D341Med (cell line): ENCODE data around the gene CDKAL1.
A peak's percentile ranks its signal among the peaks of the same experiment; 100 is the strongest.
"Not testable (repeated sequence)": the region's sequence is repeated elsewhere in the genome, so short reads cannot be mapped to it uniquely, and the experiment has no call there.

Experiments
- DNase-seq: peaks from one replicate; pipeline ENCODE4 v3.0.0; 2012; ENCODE audit warnings: low spot score

Gene CDKAL1

GRCh38 chr6:20594299-20594853 is 60.1 kb downstream of the CDKAL1 start:
- not testable (repeated sequence) for DNase-seq

DNA sequence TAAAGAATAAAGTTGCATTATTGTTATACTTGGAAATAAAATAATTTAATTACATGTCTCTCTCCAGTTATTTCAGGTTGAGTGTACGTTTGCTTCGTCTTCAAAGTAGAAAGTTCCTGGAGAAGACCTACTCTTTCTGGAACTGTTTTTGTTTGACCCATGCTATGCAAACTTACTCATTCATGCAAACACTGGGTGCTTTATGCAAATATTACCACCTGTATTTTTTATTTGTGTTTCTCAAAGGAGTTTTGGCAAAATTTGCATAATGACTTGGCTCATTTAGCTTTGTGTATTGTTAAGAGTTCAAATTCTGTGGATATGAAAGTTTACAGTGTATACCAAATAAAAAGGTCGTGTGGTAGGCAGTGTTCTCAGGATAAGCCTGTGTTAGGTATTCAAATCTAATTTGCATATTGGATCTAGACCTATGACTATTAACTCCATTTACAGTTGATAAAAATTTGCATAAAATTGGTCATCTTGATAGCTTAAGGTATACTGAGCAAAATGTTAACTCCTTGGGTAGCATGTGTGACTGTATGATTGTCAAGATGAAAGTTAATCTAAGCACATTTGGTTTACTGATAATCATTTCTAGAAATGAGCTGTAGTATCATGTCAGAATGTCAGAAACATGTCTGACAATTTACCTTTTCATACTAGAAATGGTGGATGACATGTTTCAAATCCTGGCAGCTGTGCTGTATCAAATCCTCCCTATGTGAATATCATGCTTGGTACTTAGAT is 65.2 kb downstream of the CDKAL1 start:
- DNase-seq = no peak

- no peak for DNase-seq
These were observed 66.6 kb downstream of the CDKAL1 start for GRCh38 chr6:20600831-20601230.

- no peak for DNase-seq
These were observed 69.9 kb downstream of the CDKAL1 start for GRCh38 chr6:20604159-20604558.

- DNase-seq = no peak
These were observed 70.8 kb downstream of the CDKAL1 start for GRCh38 chr6:20605061-20605460.

DNA sequence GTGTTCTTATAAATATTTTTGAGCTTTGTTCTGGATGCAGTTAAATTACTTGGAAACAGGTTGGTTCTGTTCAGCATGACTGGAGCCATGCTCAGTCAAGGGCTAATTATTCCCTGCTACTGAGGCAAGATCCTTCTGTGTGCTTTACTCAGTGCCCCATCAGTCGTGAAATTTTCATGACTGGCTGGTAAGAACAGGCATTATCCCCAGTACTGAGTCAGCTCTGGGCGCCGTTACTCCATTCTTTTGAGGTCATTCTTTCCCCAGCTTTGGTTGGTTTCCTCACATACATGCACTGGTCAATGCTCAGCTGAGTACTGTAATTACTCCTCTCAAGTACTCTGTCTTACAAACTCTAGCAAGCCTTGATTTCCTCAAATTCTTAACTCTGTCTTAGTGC is 71.3 kb downstream of the CDKAL1 start:
- no peak for DNase-seq

GRCh38 chr6:20606831-20607230 is 72.6 kb downstream of the CDKAL1 start:
- DNase-seq = peak; percentile 51

GRCh38 chr6:20608356-20608755 is 74.1 kb downstream of the CDKAL1 start:
- no peak for DNase-seq

DNA sequence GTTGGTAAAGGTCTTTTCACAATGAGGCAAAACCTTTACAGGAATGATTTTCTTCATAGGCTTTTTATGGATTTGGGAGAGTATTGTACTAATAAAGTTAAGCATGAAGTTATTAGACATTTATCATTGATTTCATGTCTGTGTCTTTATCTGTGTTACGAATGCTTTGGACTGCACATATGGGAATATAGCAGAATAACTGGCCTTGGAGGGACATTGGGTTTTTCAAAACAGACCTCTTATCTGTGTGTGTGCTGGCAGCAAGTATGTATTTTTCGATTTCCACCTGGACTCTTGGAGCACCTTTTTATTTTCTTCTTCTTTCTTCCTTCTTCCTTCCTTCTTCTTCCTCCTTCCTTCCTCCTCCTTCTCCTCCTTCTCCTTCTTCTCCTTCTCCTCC is 74.6 kb downstream of the CDKAL1 start:
- no peak for DNase-seq

DNA sequence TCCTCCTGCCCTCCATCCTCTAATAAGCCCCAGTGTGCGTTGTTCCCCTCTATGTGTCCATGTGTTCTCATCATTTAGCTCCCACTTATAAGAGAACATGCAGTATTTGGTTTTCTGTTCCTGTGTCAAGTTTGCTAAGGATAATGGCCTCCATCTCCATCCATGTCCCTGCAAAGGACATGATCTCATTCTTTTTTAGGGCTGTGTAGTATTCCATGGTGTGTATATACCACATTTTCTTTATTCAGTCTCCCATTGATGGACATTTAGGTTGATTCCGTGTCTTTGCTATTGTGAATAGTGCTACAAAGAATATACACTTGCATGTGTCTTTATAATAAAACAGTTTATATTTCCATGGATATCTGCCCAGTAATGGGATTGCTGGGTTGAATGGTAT is 75.7 kb downstream of the CDKAL1 start:
- DNase-seq = not testable (repeated sequence)

DNA sequence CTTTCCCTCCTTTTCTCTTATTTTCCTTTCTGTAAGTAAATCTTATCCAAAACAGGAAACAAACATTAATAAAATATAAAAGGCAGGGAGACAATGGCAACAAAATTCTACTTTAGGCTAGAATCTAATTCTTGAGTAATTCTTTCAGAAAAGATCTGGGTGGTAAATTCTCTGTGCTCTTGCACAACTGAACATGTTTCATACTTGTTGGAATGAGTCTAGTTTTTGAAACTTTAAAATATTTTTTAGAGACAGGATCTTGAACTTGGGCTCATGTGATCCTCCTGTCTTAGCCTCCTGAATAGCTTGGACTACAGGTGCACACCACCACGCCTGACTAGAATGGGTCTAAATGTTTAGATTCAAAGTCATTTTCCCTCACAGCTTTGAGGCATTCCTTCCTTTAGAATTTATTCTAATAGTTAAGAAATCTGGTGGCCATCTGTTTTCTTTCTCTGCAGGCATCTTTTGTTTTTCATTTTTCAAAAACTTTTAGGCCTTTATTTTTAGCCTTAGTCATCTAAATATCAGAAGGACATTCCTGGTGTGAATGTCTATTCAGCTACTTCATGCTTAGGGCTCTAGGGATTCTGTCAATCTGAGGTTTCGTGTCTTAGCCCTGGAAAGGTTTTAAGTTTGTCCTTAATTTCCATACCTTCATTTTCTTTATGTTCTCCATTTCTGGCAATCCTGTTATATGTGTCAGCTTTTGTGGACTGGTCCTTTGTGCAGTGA is 76.5 kb downstream of the CDKAL1 start:
- no peak for DNase-seq

DNA sequence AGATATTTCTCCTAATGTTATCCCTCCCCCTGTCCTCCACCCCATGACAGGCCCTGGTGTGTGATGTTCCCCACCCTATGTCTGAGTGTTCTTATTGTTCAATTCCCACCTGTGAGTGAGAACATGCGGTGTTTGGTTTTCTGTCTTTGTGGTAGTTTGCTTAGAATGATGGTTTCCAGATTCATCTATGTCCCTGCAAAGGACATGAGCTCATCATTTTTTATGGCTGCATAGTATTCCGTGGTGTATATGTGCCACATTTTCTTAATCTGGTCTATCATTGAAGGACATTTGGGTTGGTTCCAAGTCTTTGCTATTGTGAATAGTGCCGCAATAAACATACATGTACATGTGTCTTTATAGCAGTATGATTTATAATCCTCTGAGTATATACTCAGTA is 83.3 kb downstream of the CDKAL1 start:
- not testable (repeated sequence) for DNase-seq

GRCh38 chr6:20620043-20620442 is 85.8 kb downstream of the CDKAL1 start:
- DNase-seq = no peak

- no peak for DNase-seq
These were observed 89.5 kb downstream of the CDKAL1 start for GRCh38 chr6:20623761-20624160.

DNA sequence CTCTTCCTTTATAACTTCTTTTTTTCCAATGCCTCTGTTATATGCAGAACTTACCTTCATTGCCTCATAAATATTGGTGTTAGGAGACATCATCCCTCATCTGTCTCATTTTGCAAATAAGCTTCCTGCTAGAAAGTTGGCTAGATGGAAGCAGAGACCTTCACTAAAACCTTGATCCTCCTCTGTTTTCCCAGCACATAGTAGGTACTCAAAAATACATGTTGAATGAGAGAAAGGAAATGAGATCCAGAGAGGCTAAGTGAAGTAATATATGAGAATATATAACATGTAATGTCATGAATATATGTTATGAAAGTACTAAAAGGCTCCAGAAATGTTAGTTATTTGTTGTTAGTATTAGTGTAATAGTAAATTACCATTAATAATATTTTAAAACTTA is 91.9 kb downstream of the CDKAL1 start:
- no peak for DNase-seq

GRCh38 chr6:20629509-20629908 is 95.3 kb downstream of the CDKAL1 start:
- no peak for DNase-seq

DNA sequence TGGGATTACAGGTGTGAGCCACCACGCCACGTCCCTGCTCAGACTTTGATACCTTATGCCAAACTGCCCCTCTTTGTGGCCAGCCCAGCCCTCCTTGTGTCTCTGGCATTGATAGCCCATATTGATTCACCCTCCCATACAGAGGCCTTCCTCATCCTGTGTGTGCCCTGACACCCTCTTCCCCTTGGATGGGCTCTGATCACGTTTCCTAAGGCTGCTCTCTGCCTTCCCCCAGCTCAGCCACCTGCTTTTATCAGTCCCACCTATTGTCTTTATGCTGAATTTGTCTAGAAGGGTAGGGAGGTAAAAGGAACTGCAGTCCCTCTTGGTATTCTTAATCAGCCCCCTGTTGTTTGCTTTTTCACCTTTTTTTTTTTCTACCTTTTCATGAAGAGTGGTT is 95.9 kb downstream of the CDKAL1 start:
- DNase-seq = no peak

DNA sequence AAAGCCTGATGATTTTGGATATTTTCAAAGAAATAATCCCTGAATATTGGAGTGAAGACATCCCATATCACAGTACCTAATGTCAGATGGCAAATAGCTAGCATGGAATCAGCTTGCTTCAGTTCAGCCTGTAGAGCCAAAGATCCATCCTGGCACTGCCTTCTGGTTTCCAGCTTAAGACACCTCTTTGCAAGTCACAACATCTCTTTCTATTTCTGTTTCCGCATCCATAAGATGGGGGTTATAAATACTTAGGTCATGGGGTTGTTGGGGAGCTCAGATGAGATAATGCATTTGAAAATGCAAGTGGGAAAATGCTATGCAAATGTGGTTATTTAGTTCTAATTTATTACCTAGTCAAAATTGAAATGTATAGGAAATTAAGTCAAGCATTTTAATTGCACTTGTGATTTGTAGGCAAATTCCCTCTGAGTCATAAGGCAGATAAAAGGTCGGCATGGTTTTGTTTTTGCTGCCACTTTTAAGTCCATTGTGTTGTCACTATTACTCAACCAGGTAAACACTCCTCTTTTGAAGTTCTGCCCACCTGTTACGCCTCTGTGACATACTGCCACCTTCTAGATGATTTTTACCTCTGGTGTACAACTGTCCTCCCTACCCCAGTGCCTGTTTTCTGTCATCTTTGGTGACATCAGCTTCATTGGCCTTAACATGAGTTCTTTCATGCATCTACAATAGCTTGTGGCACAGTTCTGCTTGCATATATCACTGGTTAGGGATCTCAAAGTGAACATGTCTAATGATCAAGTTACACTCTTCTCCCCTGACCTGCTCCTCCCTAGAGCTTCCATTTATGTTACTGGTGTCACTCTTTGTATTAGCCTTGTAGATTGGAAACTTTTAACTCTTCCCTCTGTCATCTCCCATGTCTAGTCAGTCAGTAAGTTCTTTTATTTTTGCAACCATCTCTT is 96.6 kb downstream of the CDKAL1 start:
- no peak for DNase-seq

- DNase-seq = no peak
These were observed 97.3 kb downstream of the CDKAL1 start for GRCh38 chr6:20631549-20631924.

DNA sequence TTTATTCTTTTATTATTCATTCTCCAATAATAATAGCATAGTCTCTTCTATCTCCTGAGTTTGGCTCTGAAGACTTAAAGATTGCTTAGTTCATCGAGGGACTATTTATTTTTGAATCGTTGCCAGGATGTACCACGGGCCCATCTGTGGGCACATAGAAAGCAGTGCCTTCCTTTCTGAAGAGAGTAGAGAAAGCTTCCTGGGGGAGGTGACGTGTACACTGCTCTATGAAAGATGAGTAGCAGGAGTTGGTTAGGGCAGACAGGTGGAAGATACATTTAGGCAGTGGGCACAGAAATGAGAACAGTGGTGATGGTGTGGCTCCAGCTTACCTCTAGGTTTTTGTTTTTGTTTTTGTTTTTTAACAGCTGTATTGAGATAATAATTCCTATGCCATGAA is 98.4 kb downstream of the CDKAL1 start:
- no peak for DNase-seq

DNA sequence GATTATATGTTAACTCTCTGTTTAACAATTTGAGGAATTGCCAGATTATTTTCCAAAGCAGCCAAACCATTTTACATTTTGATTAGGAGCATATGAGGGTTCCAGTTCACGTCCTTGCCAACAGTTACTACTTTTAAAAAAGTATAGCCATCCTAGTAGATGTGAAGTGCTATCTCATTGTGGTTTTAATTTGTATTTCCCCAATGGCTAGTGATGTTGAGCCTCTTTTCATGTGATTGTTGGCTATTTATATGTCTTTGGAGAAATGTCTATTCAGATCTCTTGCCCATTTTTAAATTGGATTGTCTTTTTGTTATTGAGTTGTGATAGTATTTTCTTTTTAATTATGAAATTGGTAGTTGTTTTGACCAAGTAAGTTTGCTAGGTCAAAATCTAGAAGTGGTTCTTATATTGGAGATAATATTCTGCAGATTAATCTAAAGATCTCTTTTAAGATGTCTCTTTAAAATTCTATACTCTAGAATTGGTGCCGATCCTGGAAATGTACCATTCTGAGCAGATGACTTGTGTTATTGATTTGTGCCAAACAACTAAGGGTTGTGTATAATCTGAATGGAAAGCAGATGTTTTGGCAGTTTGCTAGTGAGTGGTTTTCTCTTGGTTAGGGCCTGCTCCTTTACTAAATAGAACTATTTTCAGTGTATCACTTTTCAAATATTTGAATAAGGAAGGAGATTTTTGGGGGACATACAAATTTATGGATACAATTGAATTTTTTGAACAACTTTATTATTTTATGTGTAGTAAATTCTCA is 99.5 kb downstream of the CDKAL1 start:
- DNase-seq = no peak

DNA sequence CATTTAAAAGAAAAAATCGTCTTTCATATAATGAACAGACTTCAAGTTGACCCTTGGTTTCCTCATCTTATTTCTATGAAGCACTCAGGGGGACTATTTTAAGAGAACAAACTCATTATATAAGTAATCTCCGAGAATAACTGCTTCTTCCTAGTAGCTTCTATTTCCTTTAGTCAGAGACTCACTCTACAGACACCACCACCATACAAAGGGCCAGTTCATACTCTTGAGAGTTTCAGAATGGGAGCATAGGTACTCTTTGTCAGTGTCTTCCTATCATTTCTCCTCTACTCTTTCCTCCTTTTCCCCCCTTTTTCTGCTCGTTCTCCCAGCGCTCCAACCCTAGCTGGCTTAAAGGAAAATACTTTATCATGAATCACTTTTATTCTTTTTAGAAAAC is 104.9 kb downstream of the CDKAL1 start:
- no peak for DNase-seq
